Endodermal cell (in vitro differentiated cells): ENCODE results near the gene TACR1. TPM values are rescaled to one million over a fixed set of nuclear protein-coding genes. Genes with fewer than 3 reads are reported as not detected.

ENCODE experiments used
- DNase-seq: peaks from one replicate; pipeline ENCODE4 v3.0.0-alpha.2; 2017
- H3K27ac ChIP-seq: 2 replicates; pipeline ENCODE4 v1.5.1; 2013; ENCODE audit warnings: mild to moderate bottlenecking, low read depth, low read length, moderate library complexity
- H3K27me3 ChIP-seq: 2 replicates; pipeline ENCODE4 v1.6.1; 2013; ENCODE audit warnings: mild to moderate bottlenecking, low read length, moderate library complexity; ENCODE audit not compliant: insufficient read depth, control insufficient read depth, poor library complexity, severe bottlenecking
- H3K36me3 ChIP-seq: 2 replicates; pipeline ENCODE4 v1.7.0; 2013; ENCODE audit warnings: mild to moderate bottlenecking, low read length, moderate library complexity; ENCODE audit not compliant: control insufficient read depth, insufficient read depth
- H3K4me1 ChIP-seq: one replicate; pipeline ENCODE4 v1.7.0; 2013; ENCODE audit warnings: low read length; ENCODE audit not compliant: control insufficient read depth, insufficient read depth
- H3K4me3 ChIP-seq: 2 replicates; pipeline ENCODE4 v1.5.1; 2013; ENCODE audit warnings: mild to moderate bottlenecking, low read length, moderate library complexity
- H3K9ac ChIP-seq: 2 replicates; pipeline ENCODE4 v1.6.1; 2013; ENCODE audit warnings: mild to moderate bottlenecking, low read length, moderate library complexity; ENCODE audit not compliant: poor library complexity, severe bottlenecking; ENCODE audit errors: extremely low read depth
- H3K9me3 ChIP-seq: 2 replicates; pipeline ENCODE4 v1.6.1; 2013; ENCODE audit warnings: mild to moderate bottlenecking, low read length, moderate library complexity; ENCODE audit not compliant: control insufficient read depth
- H3K27ac Mint-ChIP-seq: 2 replicates; pipeline ENCODE4 v1.8.0; 2020; ENCODE audit warnings: mixed read lengths
- H3K27me3 Mint-ChIP-seq: 2 replicates; pipeline ENCODE4 v1.8.0; 2021; ENCODE audit warnings: mild to moderate bottlenecking, mixed read lengths; ENCODE audit not compliant: insufficient read depth
- H3K36me3 Mint-ChIP-seq: 2 replicates; pipeline ENCODE4 v1.8.0; 2020; ENCODE audit warnings: low read depth, mixed read lengths
- H3K4me1 Mint-ChIP-seq: 2 replicates; pipeline ENCODE4 v1.8.0; 2020; ENCODE audit warnings: mixed read lengths
- H3K4me3 Mint-ChIP-seq: 2 replicates; pipeline ENCODE4 v1.8.0; 2020; ENCODE audit warnings: mild to moderate bottlenecking, moderate library complexity, mixed read lengths
- H3K9me3 Mint-ChIP-seq: 2 replicates; pipeline ENCODE4 v1.8.0; 2020; ENCODE audit warnings: mild to moderate bottlenecking, mixed read lengths
- WGBS, 2 experiments: methylation state at CpG; one replicate each; pipeline versions ENCODE4 v1.1.5 to v1.1.7; 2013; ENCODE audit warnings: missing lambda C conversion rate in 2 of 2, mixed read lengths in 1 of 2; ENCODE audit not compliant: insufficient coverage in 1 of 2, insufficient read length in 1 of 2; 5-methylcytosine and 5-hydroxymethylcytosine counted together
- total RNA-seq, 2 donors: library from RNA; stranded (reverse); fragmentation: NEBNext Ultra II Directional in 1 of 2; extraction: Animal tissue kit (Norgen Biotek cat#: 25700) in 1 of 2; gene quantifications; 2 replicates in 1 of 2; 3 replicates in 1 of 2; pipeline ENCODE4 v1.2.1, GENCODE V29; 2021
- TF ChIP-seq, protein P1 (sequence below): fragments of 200-600 bp; sonication (generic); conservative IDR thresholded peaks from 2 replicates; pipeline ENCODE4 v1.5.0; 2021; ENCODE audit warnings: antibody characterized with exemption, mild to moderate bottlenecking

Gene TACR1
- total RNA-seq, 2 donors from 2014 or later: 0.09 to 0.69 TPM

DNA sequence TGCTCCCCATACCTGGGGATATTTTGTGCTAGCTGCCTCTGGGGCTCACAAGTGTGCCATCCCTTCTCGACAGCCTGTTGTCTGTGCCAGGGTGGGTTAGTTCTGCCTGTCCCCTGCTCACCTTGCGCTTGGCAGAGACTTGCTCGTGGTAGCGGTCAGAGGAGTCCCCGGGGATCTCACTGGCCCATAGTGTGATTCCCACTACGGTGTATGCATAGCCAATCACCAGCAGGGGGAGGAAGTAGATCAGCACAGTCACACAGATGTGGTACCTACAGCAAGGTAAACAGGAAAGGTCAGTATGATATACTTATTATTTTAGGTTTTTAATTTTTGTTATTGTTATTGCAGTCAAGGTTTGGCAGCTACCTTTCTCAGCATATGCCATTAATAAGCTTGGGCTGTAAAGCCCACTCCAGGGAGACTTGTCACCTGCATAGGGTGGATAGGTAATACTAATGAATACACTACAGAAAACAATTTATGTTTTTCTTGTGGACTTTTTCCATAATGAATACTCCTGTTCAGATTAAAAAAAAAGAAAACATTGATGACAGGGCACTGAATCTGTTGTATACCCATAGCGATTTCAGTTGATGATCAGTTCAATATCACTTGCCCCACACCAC lies 145.7 kb downstream of the TACR1 start:
- no peaks in the 10 kb centered on the region for H3K27me3 ChIP-seq
- 45% methylated on average over 4 to 7 of the region's 7 CpGs for WGBS, 2 experiments
- no peaks in the 10 kb centered on the region for H3K36me3 ChIP-seq
- Mint-ChIP-seq H3K27ac (no peak overlapping the region), H3K36me3 (no peaks in the 10 kb centered on the region), H3K4me1 (peaks cover 34% of the 10 kb centered on the region), H3K9me3 (no peaks in the 10 kb centered on the region), H3K27me3 (peaks cover 3% of the 10 kb centered on the region), H3K4me3 (no peak overlapping the region)
- H3K27ac ChIP-seq: no peak overlapping the region
- DNase-seq: peak; percentile 89
- no peak overlapping the region for H3K4me3 ChIP-seq
- no peaks in the 10 kb centered on the region for H3K4me1 ChIP-seq
- H3K9ac ChIP-seq: no peak overlapping the region
- no peaks in the 10 kb centered on the region for H3K9me3 ChIP-seq
- TF ChIP-seq, protein P1, sequence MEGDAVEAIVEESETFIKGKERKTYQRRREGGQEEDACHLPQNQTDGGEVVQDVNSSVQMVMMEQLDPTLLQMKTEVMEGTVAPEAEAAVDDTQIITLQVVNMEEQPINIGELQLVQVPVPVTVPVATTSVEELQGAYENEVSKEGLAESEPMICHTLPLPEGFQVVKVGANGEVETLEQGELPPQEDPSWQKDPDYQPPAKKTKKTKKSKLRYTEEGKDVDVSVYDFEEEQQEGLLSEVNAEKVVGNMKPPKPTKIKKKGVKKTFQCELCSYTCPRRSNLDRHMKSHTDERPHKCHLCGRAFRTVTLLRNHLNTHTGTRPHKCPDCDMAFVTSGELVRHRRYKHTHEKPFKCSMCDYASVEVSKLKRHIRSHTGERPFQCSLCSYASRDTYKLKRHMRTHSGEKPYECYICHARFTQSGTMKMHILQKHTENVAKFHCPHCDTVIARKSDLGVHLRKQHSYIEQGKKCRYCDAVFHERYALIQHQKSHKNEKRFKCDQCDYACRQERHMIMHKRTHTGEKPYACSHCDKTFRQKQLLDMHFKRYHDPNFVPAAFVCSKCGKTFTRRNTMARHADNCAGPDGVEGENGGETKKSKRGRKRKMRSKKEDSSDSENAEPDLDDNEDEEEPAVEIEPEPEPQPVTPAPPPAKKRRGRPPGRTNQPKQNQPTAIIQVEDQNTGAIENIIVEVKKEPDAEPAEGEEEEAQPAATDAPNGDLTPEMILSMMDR: peak; percentile 92

DNA sequence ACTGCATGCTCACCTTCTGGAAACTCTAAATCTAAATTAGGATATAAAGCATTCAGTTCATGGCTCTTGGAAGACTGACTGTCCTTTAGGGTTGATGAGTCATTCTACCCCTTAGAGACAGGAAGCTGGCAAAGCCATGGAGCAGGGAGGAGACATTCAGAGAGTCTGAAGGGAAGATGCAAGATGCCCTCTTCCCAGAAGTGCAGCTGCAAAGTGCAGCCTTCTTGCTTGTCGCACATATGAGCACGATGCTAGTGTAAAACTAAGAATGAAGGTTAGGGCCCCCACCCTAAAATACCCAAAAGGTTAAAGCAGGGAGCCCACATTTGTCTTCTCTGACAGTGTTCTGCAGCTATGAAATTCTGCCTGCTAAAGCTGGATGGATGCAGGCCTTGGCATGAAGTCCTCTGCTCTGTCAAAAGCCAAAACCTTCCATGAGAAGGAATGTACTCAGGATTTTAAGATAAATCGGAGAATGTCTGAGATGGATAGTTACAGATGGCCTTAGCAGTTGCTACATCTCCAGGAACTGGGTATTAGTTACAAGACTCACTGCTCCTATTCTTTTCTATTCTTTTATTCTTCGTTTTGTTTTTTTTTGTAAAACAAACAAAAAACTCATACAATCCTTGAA lies 151.2 kb downstream of the TACR1 start:
- no peak overlapping the region for H3K9ac ChIP-seq
- no peak overlapping the region for H3K4me3 ChIP-seq
- no peak for DNase-seq
- Mint-ChIP-seq H3K4me1 (peaks cover 5% of the 10 kb centered on the region), H3K9me3 (no peaks in the 10 kb centered on the region), H3K27ac (no peak overlapping the region), H3K4me3 (no peak overlapping the region), H3K27me3 (peaks cover 3% of the 10 kb centered on the region), H3K36me3 (no peaks in the 10 kb centered on the region)
- no peak overlapping the region for H3K27ac ChIP-seq
- TF ChIP-seq, protein P1: no peak
- no peaks in the 10 kb centered on the region for H3K4me1 ChIP-seq
- no peaks in the 10 kb centered on the region for H3K9me3 ChIP-seq
- H3K27me3 ChIP-seq: no peaks in the 10 kb centered on the region
- 90 to 100% methylated on average over 3 to 4 of the region's 4 CpGs for WGBS, 2 experiments
- no peaks in the 10 kb centered on the region for H3K36me3 ChIP-seq

DNA sequence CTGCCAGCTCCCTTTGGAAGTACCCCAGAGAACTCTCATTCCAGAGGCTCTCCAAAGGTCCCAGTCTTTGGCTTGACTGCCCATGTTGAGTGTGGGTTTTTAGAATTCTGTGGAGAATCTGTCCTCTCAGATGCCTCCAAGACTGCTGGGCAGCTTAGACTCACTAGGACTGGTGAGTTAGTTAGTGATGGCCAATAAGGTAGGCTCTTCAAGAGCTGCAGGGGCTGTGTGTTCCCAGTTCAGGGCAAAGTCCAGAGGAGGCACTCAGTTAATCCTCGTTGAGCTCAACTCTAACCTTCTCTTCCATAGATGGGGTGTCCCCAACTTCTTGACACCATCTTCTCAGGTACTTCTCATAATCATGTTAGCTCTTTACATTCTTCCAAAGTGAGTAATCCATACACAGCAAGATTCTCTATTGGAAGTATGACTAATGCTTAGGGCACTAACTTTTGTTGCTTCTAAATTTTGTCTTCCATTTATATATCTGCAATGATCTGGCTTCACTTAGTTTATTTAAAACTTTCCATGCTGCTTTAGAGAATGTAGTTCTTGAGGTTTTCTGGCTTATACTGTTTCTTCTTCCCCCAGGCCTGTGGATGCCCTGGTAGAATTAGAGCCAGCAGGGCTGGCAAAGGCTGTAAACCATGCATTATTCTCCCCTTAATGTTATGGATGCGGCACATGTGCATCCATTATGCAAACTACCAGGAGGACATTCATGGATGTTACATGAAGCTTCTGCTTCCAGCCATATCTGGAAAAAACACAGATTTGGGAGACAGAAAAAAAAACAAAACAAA lies 151.9 kb downstream of the TACR1 start:
- no peaks in the 10 kb centered on the region for H3K36me3 Mint-ChIP-seq
- H3K27me3 ChIP-seq: no peaks in the 10 kb centered on the region
- H3K27me3 Mint-ChIP-seq: peaks cover 3% of the 10 kb centered on the region
- peaks cover 5% of the 10 kb centered on the region for H3K4me1 Mint-ChIP-seq
- TF ChIP-seq, protein P1: no peak
- no peaks in the 10 kb centered on the region for H3K4me1 ChIP-seq
- no peak overlapping the region for H3K9ac ChIP-seq
- WGBS, 2 experiments: 87 to 100% methylated on average over 1 to 2 of the region's 2 CpGs
- H3K27ac Mint-ChIP-seq: no peak overlapping the region
- no peaks in the 10 kb centered on the region for H3K36me3 ChIP-seq
- no peak overlapping the region for H3K4me3 ChIP-seq
- no peaks in the 10 kb centered on the region for H3K9me3 Mint-ChIP-seq
- DNase-seq: no peak
- no peak overlapping the region for H3K27ac ChIP-seq
- no peaks in the 10 kb centered on the region for H3K9me3 ChIP-seq
- no peak overlapping the region for H3K4me3 Mint-ChIP-seq
